Ureter (tissue), 1 donor: ENCODE data around the gene ASAH2. TPM values are rescaled to one million over a fixed set of nuclear protein-coding genes. Genes with fewer than 3 reads are reported as not detected.

Experiments
- total RNA-seq: library from RNA; stranded (reverse); gene quantifications from one replicate; pipeline ENCODE4 v1.2.4, GENCODE V29; 2023
- donor health status: DM: yes; HTN: yes; CAD: no.

The ASAH2 gene
- total RNA-seq, 1 donor from 2014 or later, result 11.3 TPM

Other genes with a start within 250 kb of the ASAH2 start
- 37.8 TPM for gene WASHC2A, start 183.6 kb downstream of the ASAH2 start, total RNA-seq